D341Med (cell line): ENCODE data around the gene RUNDC3A.
A peak's percentile ranks its signal among the peaks of the same experiment; 100 is the strongest.

Source experiments
- DNase-seq: peaks from one replicate; pipeline ENCODE4 v3.0.0; 2012; ENCODE audit warnings: low spot score

Gene RUNDC3A

DNA sequence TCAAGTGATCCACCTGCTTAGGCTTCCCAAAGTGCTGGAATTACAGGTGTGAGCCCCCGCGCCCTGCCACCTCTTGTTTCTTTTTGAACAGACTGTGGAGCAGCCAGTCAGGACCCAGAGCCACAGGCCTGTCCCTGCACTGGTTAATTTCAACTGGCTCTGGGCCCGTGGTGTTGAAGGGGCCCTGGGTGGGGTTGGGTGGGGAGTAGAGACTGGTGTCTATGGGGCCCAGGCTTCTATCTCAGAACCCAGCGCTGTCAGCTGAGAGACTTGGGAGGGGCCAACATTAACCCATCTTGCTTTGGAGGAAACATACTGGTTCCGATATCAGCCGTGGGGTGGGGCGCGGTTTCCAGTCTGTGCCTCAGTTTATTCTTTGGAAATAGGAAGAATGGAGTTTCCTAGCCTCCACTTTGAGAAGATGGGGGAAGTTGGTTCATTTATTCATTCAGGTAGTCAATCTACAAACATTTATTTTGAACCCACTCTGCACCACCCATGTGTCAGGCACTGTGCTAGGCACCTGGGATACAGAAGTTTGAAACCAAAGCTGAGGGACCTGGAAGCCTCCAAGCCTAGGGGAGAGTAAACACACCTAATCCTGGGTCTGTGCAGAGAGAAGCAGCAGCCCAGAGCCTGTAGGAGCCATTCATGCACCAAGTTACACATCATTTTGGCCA lies 24.9 kb upstream of the RUNDC3A start:
- DNase-seq: no peak

DNA sequence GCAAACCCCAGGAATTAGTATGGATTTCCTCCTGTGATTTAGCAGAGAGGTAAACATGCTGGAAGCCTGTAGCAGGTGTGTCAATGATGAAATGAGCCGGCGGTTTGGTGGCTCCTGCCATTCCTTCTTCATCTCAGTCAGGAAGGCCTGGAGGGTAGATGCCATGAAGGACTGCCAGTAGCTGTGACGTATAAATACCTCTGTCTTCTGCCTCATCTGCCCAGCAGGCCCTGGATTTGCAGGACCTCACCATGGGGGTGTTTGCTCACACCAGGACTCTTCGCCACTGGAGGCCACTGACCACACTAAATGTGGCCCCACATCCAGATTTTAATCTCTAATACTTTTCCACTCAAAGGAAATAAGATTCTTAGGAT lies 24.4 kb upstream of the RUNDC3A start:
- no peak for DNase-seq

DNA sequence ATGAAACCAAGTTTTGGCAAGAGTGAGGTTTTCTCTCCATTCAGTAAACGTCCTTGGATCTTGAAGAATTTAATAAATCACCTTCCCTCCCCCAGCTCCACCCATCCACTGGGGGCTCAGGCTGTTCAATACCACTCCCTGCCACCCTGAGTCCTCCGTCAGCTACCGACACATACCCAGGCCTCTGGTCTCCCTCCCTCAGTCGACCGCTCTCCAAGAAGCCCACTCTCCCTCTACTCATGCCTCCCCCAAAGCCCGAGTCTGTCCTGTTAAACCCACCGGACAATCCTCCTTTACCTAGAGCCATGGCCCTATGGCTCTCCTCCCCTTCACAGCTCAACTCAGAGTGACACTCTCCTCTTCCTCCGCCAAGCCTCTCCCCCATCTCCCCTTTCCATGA lies 20.8 kb upstream of the RUNDC3A start:
- DNase-seq: no peak

DNA sequence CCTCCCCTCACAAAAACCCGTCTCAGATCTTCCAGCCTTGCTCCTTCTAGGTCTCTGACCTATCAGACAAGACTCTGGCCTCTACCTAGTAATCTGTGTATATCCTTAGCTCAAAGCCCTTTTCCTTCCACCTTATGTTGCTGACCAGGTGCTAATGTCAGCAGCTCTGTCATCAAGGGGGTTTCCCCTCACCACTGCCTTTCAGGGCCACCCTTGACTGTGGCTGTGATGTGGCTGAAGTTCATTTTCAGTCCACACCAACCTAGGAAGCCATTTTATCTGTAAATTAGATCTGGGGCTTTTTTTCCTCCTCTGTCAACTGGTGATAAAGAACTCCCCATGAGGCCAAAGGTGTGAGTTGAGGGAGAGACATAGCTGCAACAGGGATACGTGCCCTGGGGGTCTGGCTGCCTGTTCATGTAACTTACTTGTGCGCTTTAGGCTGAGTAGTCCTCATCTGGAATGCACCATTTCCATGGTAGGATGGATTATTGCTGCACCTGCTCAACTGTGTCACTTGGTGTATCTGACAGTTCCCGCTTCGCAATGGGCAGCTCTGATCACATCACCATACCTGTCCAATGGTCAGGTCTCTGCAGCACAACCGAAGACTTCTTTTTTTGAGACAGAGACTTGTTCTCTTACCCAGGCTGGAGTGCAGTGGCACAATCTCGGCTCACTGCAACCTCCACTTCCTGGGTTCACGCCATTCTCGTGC lies 14.7 kb upstream of the RUNDC3A start:
- DNase-seq: no peak

DNA sequence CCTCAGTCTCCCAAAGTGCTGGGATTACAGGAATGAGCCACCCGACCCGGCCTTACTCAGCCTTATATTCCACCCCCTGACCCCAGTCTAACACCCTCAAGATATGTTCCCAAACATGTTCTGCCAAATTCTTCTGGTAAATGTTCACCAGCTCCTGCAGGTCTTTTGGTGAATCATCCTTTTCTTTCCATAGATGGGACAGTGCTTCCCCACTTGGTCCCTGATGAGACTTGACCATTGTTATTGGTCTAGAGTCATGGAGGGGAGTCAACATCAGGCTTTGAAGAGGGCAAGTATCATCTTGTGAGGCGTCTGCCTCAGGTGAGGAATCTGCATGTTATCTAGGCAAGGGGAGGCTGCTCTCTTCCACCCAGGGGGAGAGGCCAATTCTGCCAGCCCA lies 10.4 kb upstream of the RUNDC3A start:
- no peak for DNase-seq

DNA sequence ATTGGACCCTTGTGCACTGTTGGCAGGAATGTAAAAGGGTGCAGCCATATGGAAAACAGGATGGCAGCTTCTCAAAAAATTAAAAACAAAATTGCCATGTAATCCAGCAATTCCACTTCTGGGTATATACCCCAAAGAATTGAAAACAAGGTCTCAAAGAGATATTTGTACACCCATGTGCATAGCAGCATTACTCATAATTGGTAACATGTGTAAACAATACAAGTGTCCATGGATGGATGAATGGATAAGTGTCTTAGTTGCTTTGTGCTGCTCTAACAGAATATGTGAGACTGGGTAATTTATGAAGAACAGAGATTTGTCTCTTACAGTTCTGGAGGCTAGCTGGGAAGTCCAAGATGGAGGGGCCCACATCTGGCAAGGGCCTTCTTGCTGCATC lies 3.8 kb upstream of the RUNDC3A start:
- DNase-seq: no peak

DNA sequence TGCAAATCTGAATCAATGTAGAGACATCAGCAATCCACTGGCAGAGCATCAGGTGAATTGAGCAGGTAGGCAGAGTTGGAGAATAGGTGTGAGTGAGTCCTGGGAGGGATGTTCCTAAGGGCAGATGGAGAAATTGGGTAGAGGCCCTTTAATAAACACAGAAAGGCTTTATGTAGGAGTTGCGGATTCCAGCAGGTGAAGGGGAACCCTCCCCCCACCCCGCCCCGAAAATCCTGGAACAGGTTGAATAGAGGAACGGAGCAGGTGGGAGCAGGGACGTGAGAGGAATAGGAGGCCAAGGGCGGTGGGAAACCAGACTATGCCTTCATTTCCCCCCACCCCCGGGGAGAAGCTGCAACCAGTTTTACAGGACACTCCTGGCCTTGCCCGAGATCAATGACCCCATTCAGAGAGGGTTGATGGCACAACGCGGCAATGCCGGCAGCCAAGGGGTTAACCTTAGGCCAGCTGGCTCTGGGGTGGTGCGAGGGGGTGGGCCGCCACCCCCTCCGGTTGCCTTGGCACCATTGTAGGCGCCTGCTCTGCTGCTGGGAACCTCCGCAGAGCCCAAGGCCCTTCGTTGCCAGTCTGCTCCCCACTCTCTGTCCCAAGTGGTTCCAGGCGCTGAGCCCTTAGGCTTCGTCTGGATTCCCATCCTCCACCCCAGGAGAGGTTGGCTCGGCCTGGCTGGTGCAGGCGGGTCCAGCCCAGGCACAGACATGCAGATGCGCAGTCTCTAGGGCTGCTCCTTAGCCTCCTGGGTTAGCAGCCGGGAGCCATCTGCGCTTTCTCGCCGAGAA lies 814 bp upstream of the RUNDC3A start:
- DNase-seq: peak; percentile 97

GRCh38 chr17:44308865-44309264 lies 464 bp downstream of the RUNDC3A start:
- peak; percentile 75 for DNase-seq

DNA sequence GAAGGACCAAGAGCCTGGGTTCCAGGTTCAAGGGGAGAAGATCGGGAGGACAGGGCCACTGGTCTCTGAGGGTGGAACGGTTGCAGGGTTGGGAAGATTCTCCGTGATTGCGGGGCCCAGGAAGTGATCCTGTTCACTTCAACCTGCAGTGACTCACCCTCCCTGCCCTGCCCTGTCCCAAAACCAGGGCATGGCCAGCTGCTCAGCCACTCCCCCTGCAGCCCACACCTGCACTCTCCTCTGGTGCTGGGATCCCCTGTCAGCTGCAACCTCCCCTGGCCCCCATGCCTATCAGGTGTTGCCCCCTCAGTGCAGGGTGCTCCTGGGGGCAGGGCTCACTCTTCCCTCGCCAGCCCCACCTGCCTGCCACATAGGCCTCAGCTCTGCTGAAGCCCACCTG lies 1.1 kb downstream of the RUNDC3A start:
- DNase-seq: no peak

DNA sequence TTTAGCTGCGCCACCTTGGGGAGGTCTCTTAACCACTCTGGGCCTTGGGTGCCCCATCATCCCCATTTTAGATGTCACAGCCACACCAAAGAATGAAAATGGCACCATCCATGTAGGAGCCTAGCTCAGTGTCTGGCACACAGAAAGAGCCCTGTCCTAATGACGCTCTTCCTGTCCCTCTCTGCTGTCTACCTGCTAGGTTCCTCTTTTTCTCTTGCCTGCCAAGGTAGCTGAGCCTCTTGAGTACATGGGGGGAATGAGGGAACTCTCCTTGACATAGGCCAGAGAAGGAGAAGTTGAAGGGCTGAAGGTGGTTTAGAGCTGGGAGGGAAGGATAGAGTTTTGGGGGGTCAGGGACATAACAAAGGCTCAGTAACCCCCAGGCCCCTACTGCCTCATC lies 1.8 kb downstream of the RUNDC3A start:
- no peak for DNase-seq

DNA sequence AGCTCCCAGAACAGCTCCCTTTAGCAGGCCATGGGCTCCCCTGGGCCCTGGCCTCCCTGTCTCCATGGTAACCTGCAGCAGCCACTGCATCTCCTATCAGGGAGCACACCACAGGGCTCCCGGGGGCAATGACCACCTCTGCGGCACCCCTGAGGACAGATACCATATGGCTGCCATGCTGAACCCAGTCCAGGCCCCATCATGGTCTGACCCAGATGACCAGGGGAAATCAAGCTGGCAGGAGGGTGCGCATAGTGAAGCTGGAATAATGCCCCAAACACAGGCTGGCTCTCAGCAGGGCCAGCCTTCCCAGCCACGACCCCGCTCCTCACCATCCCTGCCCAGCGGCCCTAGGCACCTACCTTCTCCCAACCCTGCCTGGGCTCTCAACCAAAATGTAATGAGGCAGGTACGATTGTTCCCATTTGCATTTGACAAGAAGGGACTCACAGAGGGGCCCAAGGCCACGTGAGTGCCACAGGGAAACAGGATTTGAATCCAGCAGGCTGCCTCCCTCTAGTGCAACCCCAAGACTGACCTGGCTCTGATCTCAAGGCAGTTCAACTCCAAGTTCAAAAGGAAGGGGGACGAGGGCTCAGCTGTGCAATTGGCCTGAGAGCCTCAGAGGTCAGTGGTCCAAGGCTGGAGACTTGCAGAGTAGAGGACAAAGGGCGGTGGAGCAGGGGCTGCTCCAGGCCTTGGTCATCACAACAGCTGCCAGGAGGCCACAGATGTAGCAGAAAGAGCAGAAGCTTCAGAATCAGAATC lies 2.4 kb downstream of the RUNDC3A start:
- DNase-seq: peak; percentile 17

- DNase-seq: no peak
Observed at GRCh38 chr17:44311562-44312181, 3.3 kb downstream of the RUNDC3A start.

- peak; percentile 26 for DNase-seq
Observed at GRCh38 chr17:44312396-44313104, 4.1 kb downstream of the RUNDC3A start.

- DNase-seq: peak; percentile 20
Observed at GRCh38 chr17:44314031-44314430, 5.6 kb downstream of the RUNDC3A start.

- peak; percentile 28 for DNase-seq
Observed at GRCh38 chr17:44314524-44314868, 6.1 kb downstream of the RUNDC3A start.

DNA sequence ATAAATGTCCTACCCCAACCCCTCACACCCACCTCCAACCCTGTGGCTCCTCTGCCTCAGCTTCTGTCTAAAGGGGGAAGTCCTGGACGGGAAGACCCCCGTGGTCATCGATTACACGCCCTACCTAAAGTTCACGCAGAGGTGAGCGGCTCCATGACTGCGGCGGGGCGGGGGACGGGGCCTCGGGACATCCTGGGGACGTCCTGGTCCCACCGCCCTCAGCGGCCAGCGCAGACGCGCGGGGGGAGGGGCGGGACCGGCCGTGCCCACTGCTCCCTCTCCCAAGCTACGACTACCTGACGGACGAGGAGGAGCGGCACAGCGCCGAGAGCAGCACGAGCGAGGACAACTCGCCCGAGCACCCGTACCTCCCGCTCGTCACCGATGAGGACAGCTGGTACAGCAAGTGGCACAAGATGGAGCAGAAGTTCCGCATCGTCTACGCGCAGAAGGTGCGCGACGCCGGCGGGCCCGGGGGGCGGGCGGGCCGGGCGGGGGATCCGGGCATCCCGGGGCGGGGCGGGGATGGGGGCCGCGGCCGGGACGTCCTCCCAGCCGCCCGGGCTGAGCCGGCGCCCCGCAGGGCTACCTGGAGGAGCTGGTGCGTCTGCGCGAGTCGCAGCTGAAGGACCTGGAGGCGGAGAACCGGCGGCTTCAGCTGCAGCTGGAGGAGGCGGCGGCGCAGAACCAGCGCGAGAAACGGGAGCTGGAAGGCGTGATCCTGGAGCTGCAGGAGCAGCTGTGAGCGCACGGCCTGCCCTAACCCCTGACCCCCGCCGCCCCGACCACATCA lies 6.7 kb downstream of the RUNDC3A start:
- DNase-seq: peak; percentile 59

GRCh38 chr17:44315760-44316731 lies 7.6 kb downstream of the RUNDC3A start:
- DNase-seq: peak; percentile 51

DNA sequence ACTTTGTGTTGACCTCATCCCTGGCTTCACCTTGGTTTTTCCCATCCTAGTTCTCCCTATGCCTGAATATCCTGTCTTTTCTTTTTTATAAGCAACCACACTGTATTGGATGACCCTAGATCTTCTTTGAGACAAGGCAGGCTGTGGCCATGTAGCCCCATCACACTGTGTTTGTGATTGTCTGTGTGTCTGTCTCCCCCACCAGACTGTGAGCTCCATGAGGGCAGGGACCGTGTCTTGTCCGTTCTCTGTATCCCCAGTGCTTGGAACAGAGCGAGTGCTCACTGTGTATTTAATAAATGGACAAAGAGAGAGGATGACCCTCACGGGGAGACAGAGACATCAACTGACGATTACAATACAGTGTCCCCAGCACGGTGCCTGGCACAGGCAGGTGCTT lies 9.1 kb downstream of the RUNDC3A start:
- DNase-seq: no peak
